ENCODE measurements around the gene SLC17A2.

DNA sequence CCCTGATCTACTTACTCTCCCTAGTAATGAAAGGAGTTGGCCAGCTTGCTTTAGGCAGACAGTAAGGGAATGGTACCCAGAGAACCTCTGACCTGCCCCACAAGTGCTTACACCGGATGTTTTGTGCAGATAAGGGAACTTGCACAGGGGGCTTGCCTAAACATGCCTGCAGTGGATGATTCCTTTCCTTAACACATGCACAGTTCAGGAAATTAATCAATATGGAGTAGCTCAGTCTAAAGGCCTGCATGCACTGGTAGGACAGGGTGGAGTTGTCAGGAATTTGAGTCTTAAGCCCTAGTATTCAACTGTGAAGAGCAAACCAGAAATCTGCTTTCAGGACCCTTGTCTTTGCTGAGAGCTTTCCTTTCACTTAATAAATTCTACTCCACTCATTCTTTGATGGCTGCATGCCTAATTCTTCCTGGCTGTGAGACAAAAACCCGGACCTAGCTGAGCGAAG is 28.2 kb upstream of the SLC17A2 start:
- TF ChIP-seq, protein P1, sequence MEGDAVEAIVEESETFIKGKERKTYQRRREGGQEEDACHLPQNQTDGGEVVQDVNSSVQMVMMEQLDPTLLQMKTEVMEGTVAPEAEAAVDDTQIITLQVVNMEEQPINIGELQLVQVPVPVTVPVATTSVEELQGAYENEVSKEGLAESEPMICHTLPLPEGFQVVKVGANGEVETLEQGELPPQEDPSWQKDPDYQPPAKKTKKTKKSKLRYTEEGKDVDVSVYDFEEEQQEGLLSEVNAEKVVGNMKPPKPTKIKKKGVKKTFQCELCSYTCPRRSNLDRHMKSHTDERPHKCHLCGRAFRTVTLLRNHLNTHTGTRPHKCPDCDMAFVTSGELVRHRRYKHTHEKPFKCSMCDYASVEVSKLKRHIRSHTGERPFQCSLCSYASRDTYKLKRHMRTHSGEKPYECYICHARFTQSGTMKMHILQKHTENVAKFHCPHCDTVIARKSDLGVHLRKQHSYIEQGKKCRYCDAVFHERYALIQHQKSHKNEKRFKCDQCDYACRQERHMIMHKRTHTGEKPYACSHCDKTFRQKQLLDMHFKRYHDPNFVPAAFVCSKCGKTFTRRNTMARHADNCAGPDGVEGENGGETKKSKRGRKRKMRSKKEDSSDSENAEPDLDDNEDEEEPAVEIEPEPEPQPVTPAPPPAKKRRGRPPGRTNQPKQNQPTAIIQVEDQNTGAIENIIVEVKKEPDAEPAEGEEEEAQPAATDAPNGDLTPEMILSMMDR (IDR thresholded peaks at IDR 0.05), result no peak
- no peak for TF ChIP-seq POLR2A (IDR thresholded peaks at IDR 0.05)
